HL-60 (cell line): ENCODE data around the gene AFF3.

ENCODE experiments used
- GABPA ChIP-seq: IDR thresholded peaks from 2 replicates; pipeline ENCODE4 v1.6.1; 2012; ENCODE audit warnings: low read depth
- POLR2AphosphoS5 ChIP-seq: IDR thresholded peaks from 2 replicates; pipeline ENCODE4 v1.6.1; 2012; ENCODE audit warnings: low read depth
- SPI1 ChIP-seq: IDR thresholded peaks from 2 replicates; pipeline ENCODE4 v1.6.1; 2012; ENCODE audit warnings: low read depth, mild to moderate bottlenecking, borderline replicate concordance
- TF ChIP-seq, protein P1 (sequence below): IDR thresholded peaks from one replicate; pipeline ENCODE4 v1.5.1; 2011; ENCODE audit warnings: low read length, control low read depth, inconsistent platforms; ENCODE audit not compliant: insufficient read depth
- TF ChIP-seq, protein P2 (sequence below): IDR thresholded peaks from 2 replicates; pipeline ENCODE4 v1.6.1; 2012; ENCODE audit warnings: low read depth; ENCODE audit not compliant: insufficient replicate concordance

DNA sequence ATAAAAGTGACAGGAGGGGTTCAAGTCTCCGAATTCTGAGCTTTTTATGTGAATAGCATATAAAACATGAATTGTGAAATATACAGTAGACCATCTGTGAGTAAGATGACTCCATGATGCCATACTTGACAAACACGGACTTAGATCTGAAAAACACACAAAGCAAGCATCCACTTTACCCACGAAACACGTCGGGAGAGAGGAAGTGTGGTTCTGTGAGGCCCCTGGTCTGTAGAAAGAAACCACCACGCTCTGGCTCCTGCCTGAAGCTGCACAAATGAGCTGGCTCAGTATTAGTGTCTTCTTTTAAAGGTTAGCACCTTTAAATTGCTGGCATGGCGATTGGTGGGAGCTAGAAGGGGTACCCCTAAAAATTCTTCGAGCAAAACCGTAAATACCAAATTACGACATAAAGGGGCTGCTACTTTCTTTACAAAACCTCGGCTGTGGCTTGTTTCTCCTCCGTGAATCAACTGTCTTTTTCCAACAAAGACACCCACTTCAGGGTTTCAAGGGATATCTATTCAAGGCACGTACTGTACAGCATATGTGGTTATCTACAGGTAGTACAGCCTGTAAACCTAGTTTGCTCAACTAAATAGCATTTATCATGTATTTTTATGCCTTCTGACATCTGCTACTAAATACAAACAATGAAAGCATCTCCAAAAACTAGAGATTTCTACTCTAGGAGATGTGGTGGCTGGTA lies 70.9 kb downstream of the AFF3 start:
- TF ChIP-seq, protein P1, sequence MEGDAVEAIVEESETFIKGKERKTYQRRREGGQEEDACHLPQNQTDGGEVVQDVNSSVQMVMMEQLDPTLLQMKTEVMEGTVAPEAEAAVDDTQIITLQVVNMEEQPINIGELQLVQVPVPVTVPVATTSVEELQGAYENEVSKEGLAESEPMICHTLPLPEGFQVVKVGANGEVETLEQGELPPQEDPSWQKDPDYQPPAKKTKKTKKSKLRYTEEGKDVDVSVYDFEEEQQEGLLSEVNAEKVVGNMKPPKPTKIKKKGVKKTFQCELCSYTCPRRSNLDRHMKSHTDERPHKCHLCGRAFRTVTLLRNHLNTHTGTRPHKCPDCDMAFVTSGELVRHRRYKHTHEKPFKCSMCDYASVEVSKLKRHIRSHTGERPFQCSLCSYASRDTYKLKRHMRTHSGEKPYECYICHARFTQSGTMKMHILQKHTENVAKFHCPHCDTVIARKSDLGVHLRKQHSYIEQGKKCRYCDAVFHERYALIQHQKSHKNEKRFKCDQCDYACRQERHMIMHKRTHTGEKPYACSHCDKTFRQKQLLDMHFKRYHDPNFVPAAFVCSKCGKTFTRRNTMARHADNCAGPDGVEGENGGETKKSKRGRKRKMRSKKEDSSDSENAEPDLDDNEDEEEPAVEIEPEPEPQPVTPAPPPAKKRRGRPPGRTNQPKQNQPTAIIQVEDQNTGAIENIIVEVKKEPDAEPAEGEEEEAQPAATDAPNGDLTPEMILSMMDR = no peak
- TF ChIP-seq POLR2AphosphoS5 (no peak), GABPA (no peak), SPI1 (peak; percentile 79; the same call in 1 of the 2 replicates)
- TF ChIP-seq, protein P2, sequence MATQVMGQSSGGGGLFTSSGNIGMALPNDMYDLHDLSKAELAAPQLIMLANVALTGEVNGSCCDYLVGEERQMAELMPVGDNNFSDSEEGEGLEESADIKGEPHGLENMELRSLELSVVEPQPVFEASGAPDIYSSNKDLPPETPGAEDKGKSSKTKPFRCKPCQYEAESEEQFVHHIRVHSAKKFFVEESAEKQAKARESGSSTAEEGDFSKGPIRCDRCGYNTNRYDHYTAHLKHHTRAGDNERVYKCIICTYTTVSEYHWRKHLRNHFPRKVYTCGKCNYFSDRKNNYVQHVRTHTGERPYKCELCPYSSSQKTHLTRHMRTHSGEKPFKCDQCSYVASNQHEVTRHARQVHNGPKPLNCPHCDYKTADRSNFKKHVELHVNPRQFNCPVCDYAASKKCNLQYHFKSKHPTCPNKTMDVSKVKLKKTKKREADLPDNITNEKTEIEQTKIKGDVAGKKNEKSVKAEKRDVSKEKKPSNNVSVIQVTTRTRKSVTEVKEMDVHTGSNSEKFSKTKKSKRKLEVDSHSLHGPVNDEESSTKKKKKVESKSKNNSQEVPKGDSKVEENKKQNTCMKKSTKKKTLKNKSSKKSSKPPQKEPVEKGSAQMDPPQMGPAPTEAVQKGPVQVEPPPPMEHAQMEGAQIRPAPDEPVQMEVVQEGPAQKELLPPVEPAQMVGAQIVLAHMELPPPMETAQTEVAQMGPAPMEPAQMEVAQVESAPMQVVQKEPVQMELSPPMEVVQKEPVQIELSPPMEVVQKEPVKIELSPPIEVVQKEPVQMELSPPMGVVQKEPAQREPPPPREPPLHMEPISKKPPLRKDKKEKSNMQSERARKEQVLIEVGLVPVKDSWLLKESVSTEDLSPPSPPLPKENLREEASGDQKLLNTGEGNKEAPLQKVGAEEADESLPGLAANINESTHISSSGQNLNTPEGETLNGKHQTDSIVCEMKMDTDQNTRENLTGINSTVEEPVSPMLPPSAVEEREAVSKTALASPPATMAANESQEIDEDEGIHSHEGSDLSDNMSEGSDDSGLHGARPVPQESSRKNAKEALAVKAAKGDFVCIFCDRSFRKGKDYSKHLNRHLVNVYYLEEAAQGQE = no peak
